Measurements from ENCODE around the gene FMNL2.

DNA sequence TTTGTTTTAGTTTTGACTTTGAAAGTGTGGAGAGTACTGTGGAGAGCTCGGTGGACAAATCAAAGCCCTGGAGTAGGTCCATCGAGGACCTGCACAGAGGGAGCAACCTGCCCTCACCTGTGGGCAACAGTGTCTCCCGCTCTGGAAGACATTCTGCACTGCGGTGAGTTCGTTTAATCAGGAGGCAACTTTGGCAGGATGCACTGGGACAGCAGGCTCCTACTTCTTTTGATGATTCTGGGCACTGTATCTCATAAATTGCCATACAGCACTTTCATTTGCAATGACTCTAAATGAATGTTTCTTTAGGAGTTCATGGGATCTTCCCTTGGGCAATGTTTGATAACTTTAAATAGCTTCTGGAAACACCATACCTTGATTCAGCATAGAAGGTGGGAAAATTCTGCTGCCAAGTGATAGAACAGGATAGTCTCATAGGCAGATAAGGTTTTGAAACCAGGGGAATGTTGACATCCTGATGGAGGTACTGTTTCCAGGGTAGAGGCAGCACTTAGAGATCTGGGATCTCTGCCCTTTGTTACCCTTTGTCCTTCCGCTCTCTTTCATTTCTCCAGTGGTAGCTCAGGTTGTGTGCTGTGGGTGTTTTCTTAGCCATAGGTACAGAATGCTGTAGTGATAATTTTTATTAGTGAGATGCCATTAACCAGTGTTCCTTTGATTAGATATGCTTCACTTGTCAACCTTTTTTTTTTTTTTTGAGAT, 226.1 kb downstream of the FMNL2 start:
- TF ChIP-seq, protein P1, sequence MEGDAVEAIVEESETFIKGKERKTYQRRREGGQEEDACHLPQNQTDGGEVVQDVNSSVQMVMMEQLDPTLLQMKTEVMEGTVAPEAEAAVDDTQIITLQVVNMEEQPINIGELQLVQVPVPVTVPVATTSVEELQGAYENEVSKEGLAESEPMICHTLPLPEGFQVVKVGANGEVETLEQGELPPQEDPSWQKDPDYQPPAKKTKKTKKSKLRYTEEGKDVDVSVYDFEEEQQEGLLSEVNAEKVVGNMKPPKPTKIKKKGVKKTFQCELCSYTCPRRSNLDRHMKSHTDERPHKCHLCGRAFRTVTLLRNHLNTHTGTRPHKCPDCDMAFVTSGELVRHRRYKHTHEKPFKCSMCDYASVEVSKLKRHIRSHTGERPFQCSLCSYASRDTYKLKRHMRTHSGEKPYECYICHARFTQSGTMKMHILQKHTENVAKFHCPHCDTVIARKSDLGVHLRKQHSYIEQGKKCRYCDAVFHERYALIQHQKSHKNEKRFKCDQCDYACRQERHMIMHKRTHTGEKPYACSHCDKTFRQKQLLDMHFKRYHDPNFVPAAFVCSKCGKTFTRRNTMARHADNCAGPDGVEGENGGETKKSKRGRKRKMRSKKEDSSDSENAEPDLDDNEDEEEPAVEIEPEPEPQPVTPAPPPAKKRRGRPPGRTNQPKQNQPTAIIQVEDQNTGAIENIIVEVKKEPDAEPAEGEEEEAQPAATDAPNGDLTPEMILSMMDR (conservative IDR thresholded peaks at IDR 0.05), result no peak
- TF ChIP-seq EZH2 (IDR thresholded peaks at IDR 0.05; ENCODE audit: low read depth), result no peak

All from PC-9 (cell line).